Mesothelial cell of epicardium (in vitro differentiated cells): ENCODE results near the gene CHIC2. TPM values are rescaled to one million over a fixed set of nuclear protein-coding genes. Genes with fewer than 3 reads are reported as not detected.

Experiments used
- DNase-seq, 2 experiments: peaks; one replicate each; pipeline ENCODE4 v3.0.0; 2021; ENCODE audit warnings: low spot score in 2 of 2; ENCODE audit not compliant: unreplicated experiment in 2 of 2
- H3K27ac Mint-ChIP-seq: 2 replicates; pipeline ENCODE4 v1.8.0; 2021; ENCODE audit warnings: mixed read lengths
- H3K27me3 Mint-ChIP-seq: 2 replicates; pipeline ENCODE4 v1.8.0; 2021; ENCODE audit warnings: low read depth, mixed read lengths
- H3K36me3 Mint-ChIP-seq: 2 replicates; pipeline ENCODE4 v1.8.0; 2021; ENCODE audit warnings: mixed read lengths
- H3K4me1 Mint-ChIP-seq: 2 replicates; pipeline ENCODE4 v1.8.0; 2021; ENCODE audit warnings: mixed read lengths
- H3K4me3 Mint-ChIP-seq: 2 replicates; pipeline ENCODE4 v1.8.0; 2021; ENCODE audit warnings: mild to moderate bottlenecking, moderate library complexity, mixed read lengths
- H3K9me3 Mint-ChIP-seq: 2 replicates; pipeline ENCODE4 v1.8.0; 2021; ENCODE audit warnings: mixed read lengths
- total RNA-seq: library from RNA; stranded (reverse); gene quantifications from 3 replicates; pipeline ENCODE4 v1.2.1, GENCODE V29; 2021
- TF ChIP-seq, protein P1 (sequence below): fragments of 200-600 bp; sonication (generic); IDR thresholded peaks from one replicate; pipeline ENCODE4 v1.5.0; 2021; ENCODE audit warnings: antibody characterized with exemption; ENCODE audit not compliant: unreplicated experiment

The CHIC2 gene
- total RNA-seq, 1 donor from 2014 or later: 21.8 TPM

DNA sequence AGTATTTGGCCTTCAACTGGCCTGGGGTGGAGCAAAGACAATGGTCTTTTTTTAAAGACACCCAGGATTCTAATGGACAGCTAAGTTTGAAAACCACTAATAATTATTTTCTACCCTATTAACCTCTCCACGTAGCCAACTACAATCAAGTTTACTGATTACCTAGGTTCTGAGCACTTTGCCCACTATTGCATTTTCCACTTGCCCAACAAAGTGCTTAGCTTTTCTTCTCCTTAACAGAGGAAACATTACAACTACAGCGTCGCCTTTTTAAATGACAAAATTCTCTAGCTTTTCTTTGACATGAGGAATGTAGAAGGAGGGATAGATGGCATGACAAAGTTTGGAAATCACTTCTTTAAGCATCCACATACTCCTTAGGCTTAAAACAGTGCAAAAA, 2.0 kb downstream of the CHIC2 start:
- peak overlapping the region; percentile 96 for H3K27ac Mint-ChIP-seq
- H3K4me1 Mint-ChIP-seq: peaks cover 44% of the 10 kb centered on the region
- H3K27me3 Mint-ChIP-seq: no peaks in the 10 kb centered on the region
- H3K36me3 Mint-ChIP-seq: no peaks in the 10 kb centered on the region
- peak overlapping the region; percentile 93 for H3K4me3 Mint-ChIP-seq
- DNase-seq: no peak
- H3K9me3 Mint-ChIP-seq: no peaks in the 10 kb centered on the region
- TF ChIP-seq, protein P1, sequence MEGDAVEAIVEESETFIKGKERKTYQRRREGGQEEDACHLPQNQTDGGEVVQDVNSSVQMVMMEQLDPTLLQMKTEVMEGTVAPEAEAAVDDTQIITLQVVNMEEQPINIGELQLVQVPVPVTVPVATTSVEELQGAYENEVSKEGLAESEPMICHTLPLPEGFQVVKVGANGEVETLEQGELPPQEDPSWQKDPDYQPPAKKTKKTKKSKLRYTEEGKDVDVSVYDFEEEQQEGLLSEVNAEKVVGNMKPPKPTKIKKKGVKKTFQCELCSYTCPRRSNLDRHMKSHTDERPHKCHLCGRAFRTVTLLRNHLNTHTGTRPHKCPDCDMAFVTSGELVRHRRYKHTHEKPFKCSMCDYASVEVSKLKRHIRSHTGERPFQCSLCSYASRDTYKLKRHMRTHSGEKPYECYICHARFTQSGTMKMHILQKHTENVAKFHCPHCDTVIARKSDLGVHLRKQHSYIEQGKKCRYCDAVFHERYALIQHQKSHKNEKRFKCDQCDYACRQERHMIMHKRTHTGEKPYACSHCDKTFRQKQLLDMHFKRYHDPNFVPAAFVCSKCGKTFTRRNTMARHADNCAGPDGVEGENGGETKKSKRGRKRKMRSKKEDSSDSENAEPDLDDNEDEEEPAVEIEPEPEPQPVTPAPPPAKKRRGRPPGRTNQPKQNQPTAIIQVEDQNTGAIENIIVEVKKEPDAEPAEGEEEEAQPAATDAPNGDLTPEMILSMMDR: no peak

DNA sequence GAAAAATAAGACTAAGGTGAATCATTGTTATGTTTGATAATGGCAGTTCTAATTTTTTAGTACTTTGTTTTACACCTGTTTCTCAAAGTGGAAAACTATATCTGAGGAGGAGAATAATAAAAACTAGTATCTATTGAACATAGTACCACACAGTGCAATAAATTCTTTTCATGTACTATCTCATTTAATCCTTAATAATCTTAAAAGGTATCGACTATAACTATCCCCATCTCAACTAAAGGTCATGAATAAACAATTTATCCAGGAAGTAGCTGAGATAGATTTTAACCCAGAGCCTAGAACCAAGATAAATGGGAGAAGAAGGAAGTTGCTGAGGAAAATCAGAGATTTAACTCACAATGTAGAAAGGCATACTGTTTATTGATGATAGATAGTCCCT, 2.5 kb downstream of the CHIC2 start:
- H3K4me1 Mint-ChIP-seq: peaks cover 43% of the 10 kb centered on the region
- no peak overlapping the region for H3K27ac Mint-ChIP-seq
- DNase-seq: no peak
- TF ChIP-seq, protein P1: no peak
- no peaks in the 10 kb centered on the region for H3K27me3 Mint-ChIP-seq
- H3K4me3 Mint-ChIP-seq: peak overlapping the region; percentile 26
- H3K36me3 Mint-ChIP-seq: no peaks in the 10 kb centered on the region
- H3K9me3 Mint-ChIP-seq: no peaks in the 10 kb centered on the region

DNA sequence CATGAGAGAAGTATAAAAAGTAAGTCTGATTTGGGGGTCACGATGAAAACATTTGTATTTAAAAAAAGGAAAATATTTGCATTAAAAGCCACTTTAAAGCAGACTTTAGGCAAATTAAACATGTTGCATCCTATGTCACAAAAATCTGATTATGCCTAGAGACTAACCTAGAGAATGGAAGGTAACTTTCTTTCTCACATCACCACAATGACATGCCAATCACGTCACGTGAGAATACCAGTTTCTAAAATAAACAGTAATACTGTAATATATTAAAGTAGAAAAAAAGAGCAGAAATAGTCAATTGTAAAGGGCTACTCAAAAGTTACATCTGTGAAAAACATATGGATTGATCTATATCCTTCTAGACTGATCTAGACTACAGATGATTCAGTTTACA, 3.3 kb downstream of the CHIC2 start:
- Mint-ChIP-seq H3K27me3 (no peaks in the 10 kb centered on the region), H3K4me3 (no peak overlapping the region), H3K4me1 (peaks cover 43% of the 10 kb centered on the region), H3K27ac (no peak overlapping the region), H3K36me3 (no peaks in the 10 kb centered on the region), H3K9me3 (no peaks in the 10 kb centered on the region)
- no peak for DNase-seq
- TF ChIP-seq, protein P1: no peak

DNA sequence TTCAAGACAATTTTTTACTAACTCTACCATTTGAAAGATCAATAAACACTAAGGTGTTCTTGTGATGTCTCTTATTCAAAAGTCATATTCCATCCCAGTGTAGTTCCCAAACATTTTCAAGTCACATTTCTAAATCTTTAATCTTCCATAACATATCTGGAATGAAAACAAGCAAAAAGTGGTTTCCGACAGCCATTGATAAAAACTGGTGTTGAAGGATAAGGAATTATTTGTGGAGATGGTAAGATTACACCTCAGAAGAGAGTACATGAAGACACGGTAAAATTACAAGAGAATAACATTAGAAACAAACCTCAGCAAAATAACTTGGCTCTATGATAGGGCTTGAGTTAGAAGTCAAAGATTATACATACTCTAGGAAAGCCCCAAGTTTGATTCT, 4.3 kb downstream of the CHIC2 start:
- Mint-ChIP-seq H3K27ac (no peak overlapping the region), H3K9me3 (no peaks in the 10 kb centered on the region), H3K27me3 (no peaks in the 10 kb centered on the region), H3K36me3 (no peaks in the 10 kb centered on the region), H3K4me3 (no peak overlapping the region), H3K4me1 (peaks cover 38% of the 10 kb centered on the region)
- DNase-seq: no peak
- TF ChIP-seq, protein P1: no peak

DNA sequence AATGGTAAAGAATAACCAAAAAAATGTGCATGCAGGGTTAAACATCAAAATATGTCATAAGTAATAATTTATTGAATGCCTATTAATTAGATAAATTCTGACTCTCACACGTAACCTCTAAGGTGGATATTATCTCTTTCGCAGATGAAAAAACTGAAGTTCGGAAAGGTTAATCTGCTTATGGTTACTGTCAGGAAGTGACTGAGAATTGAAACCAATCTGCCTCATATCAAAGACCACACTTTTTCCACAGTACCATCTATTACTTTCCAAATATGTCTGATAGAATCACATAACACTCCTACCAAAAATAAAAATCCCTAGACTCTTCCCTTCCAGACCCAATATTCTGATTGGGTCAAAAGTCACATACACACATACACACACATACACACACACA, 6.2 kb downstream of the CHIC2 start:
- no peak for DNase-seq
- no peaks in the 10 kb centered on the region for H3K9me3 Mint-ChIP-seq
- H3K4me3 Mint-ChIP-seq: no peak overlapping the region
- TF ChIP-seq, protein P1: no peak
- H3K27me3 Mint-ChIP-seq: no peaks in the 10 kb centered on the region
- peaks cover 32% of the 10 kb centered on the region for H3K4me1 Mint-ChIP-seq
- no peak overlapping the region for H3K27ac Mint-ChIP-seq
- no peaks in the 10 kb centered on the region for H3K36me3 Mint-ChIP-seq

DNA sequence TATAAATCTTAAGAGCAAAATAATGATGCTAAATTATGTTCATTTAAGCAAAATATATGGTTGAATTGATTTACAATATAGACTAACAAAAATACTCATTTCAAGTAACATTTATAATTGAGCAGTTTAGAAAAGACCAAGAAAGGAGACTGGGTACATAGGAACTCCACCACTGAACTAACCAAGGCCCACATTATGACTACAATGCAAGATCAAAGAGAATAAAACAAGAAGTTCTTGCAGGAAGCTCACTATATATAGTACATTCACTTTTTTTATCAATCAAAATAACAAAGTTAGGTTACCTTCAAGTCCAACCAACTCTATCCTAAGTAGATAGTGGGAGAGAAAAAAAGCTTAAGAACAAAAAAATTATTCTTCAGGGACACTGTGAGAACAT, 8.0 kb downstream of the CHIC2 start:
- peaks cover 16% of the 10 kb centered on the region for H3K4me1 Mint-ChIP-seq
- no peak overlapping the region for H3K4me3 Mint-ChIP-seq
- TF ChIP-seq, protein P1: no peak
- H3K9me3 Mint-ChIP-seq: no peaks in the 10 kb centered on the region
- no peaks in the 10 kb centered on the region for H3K36me3 Mint-ChIP-seq
- DNase-seq: no peak
- H3K27ac Mint-ChIP-seq: no peak overlapping the region
- H3K27me3 Mint-ChIP-seq: no peaks in the 10 kb centered on the region
